Loucy (cell line): ENCODE measurements around the gene KRT222.

Experiments
- H2AFZ ChIP-seq: fragments of 200-600 bp; sonication (generic); 2 replicates; pipeline ENCODE4 v1.6.0; 2016; ENCODE audit warnings: antibody characterized with exemption, mild to moderate bottlenecking, low read length, moderate library complexity
- H3F3A ChIP-seq: fragments of 200-600 bp; 2 replicates; pipeline ENCODE4 v1.6.0; 2016; ENCODE audit warnings: antibody characterized with exemption, low read depth, mild to moderate bottlenecking
- H3K27me3 ChIP-seq: fragments of 200-600 bp; sonication (generic); 2 replicates; pipeline ENCODE4 v1.6.1; 2014; ENCODE audit warnings: low read length, mild to moderate bottlenecking; ENCODE audit not compliant: insufficient read depth, poor library complexity, severe bottlenecking
- H3K36me3 ChIP-seq: fragments of 200-600 bp; sonication (generic); 2 replicates; pipeline ENCODE4 v1.6.1; 2016; ENCODE audit warnings: low read length; ENCODE audit not compliant: insufficient read depth
- H3K4me1 ChIP-seq: fragments of 200-600 bp; sonication (generic); 2 replicates; pipeline ENCODE4 v1.5.1; 2014; ENCODE audit warnings: low read length, mild to moderate bottlenecking; ENCODE audit not compliant: insufficient read depth, poor library complexity, severe bottlenecking
- H3K4me2 ChIP-seq: fragments of 200-600 bp; sonication (generic); 2 replicates; pipeline ENCODE4 v1.6.0; 2014; ENCODE audit warnings: antibody characterized with exemption, low read length, low read depth, mild to moderate bottlenecking; ENCODE audit not compliant: poor library complexity, severe bottlenecking
- H3K4me3 ChIP-seq: fragments of 200-600 bp; sonication (generic); 2 replicates; pipeline ENCODE4 v1.5.1; 2014; ENCODE audit warnings: low read length, mild to moderate bottlenecking, mixed read lengths; ENCODE audit not compliant: poor library complexity, severe bottlenecking
- H3K79me2 ChIP-seq: fragments of 200-600 bp; sonication (generic); 2 replicates; pipeline ENCODE4 v1.6.1; 2014; ENCODE audit warnings: low read length; ENCODE audit not compliant: insufficient read depth
- H3K9ac ChIP-seq: fragments of 200-600 bp; sonication (generic); 2 replicates; pipeline ENCODE4 v1.6.0; 2014; ENCODE audit warnings: mild to moderate bottlenecking, low read depth, low read length, moderate library complexity; ENCODE audit not compliant: poor library complexity, severe bottlenecking
- H3K9me2 ChIP-seq: fragments of 200-600 bp; sonication (generic); replicated peaks from 2 replicates; pipeline ENCODE4 v1.6.1; 2016; ENCODE audit warnings: low read depth, low read length, mixed read lengths
- H3K9me3 ChIP-seq: fragments of 200-600 bp; sonication (generic); 2 replicates; pipeline ENCODE4 v1.6.1; 2014; ENCODE audit warnings: mild to moderate bottlenecking, antibody characterized with exemption, low read length, low read depth; ENCODE audit not compliant: insufficient read depth
- H4K20me1 ChIP-seq: fragments of 200-600 bp; sonication (generic); 2 replicates; pipeline ENCODE4 v1.6.0; 2014; ENCODE audit warnings: antibody characterized with exemption, low read length, mild to moderate bottlenecking; ENCODE audit not compliant: insufficient read depth, poor library complexity, severe bottlenecking
- CTCF ChIP-seq: fragments of 200-600 bp; sonication (generic); conservative IDR thresholded peaks from 2 replicates; pipeline ENCODE4 v1.5.1; 2014; ENCODE audit warnings: mild to moderate bottlenecking, antibody characterized with exemption, low read length
- EZH2phosphoT487 ChIP-seq: fragments of 200-600 bp; IDR thresholded peaks from 2 replicates; pipeline ENCODE4 v1.6.1; 2018; ENCODE audit warnings: antibody characterized with exemption, mild to moderate bottlenecking, moderate library complexity, borderline replicate concordance

KRT222 gene

GRCh38 chr17:40672654-40673053 lies 7.7 kb upstream of the KRT222 start:
- TF ChIP-seq EZH2phosphoT487 (no peak), CTCF (no peak)
- Histone ChIP-seq H3K4me3 (no peak overlapping the region), H3K4me2 (no peak overlapping the region), H3K9me2 (no peaks in the 10 kb centered on the region), H4K20me1 (no peaks in the 10 kb centered on the region), H3K36me3 (no peaks in the 10 kb centered on the region), H2AFZ (no peak overlapping the region), H3K79me2 (no peaks in the 10 kb centered on the region), H3F3A (no peaks in the 10 kb centered on the region), H3K27me3 (no peaks in the 10 kb centered on the region), H3K9me3 (no peaks in the 10 kb centered on the region), H3K9ac (no peak overlapping the region), H3K4me1 (no peaks in the 10 kb centered on the region)

GRCh38 chr17:40671282-40671681 lies 6.3 kb upstream of the KRT222 start:
- H3K36me3 ChIP-seq, result no peaks in the 10 kb centered on the region
- no peaks in the 10 kb centered on the region for H3F3A ChIP-seq
- H3K27me3 ChIP-seq, result no peaks in the 10 kb centered on the region
- TF ChIP-seq EZH2phosphoT487, result no peak
- TF ChIP-seq CTCF, result no peak
- H4K20me1 ChIP-seq, result no peaks in the 10 kb centered on the region
- H3K4me1 ChIP-seq, result no peaks in the 10 kb centered on the region
- H2AFZ ChIP-seq, result peak overlapping the region; percentile 4; the same call in 1 of the 2 replicates
- no peak overlapping the region for H3K4me2 ChIP-seq
- no peak overlapping the region for H3K9ac ChIP-seq
- no peaks in the 10 kb centered on the region for H3K79me2 ChIP-seq
- H3K9me2 ChIP-seq, result no peaks in the 10 kb centered on the region
- no peak overlapping the region for H3K4me3 ChIP-seq
- H3K9me3 ChIP-seq, result no peaks in the 10 kb centered on the region

GRCh38 chr17:40666331-40666730 lies 1.4 kb upstream of the KRT222 start:
- no peak for TF ChIP-seq EZH2phosphoT487
- no peak for TF ChIP-seq CTCF
- no peak overlapping the region for H2AFZ ChIP-seq
- peaks cover 12% of the 10 kb centered on the region for H3K27me3 ChIP-seq
- H3K4me2 ChIP-seq, result no peak overlapping the region
- H3K9ac ChIP-seq, result no peak overlapping the region
- no peaks in the 10 kb centered on the region for H3K36me3 ChIP-seq
- H3K9me2 ChIP-seq, result no peaks in the 10 kb centered on the region
- H3K9me3 ChIP-seq, result no peaks in the 10 kb centered on the region
- no peaks in the 10 kb centered on the region for H3K79me2 ChIP-seq
- no peaks in the 10 kb centered on the region for H3F3A ChIP-seq
- no peaks in the 10 kb centered on the region for H3K4me1 ChIP-seq
- no peaks in the 10 kb centered on the region for H4K20me1 ChIP-seq
- no peak overlapping the region for H3K4me3 ChIP-seq
